ENCODE data around the gene DPM3.
"Not testable (repeated sequence)": the region's sequence is repeated elsewhere in the genome, so short reads cannot be mapped to it uniquely, and the experiment has no call there.

Gene DPM3

DNA sequence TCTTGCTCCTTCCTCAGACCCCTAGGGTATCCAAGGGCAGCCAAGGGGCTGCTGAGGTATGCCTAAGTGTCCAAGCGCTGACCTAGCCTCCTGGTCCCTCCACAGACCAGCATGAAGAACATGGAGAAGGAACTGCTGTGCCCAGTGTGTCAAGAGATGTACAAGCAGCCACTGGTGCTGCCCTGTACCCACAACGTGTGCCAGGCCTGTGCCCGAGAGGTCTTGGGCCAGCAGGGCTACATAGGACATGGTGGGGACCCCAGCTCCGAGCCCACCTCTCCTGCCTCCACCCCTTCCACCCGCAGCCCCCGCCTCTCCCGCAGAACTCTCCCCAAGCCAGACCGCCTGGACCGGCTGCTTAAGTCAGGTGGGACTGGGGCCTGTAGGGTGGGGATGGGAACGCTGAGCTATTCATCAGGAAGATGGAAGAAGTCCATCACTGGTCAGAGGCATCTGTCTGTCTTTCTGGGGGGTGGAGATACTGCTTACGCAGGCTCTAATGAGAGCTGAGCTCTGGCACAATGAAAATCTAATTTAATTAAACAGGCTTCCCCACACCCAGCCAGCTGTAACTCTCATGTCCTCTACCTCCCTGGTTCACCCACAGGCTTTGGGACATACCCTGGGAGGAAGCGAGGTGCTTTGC, 35.1 kb upstream of the DPM3 start:
- no peak for DNase-seq (ENCODE audit: low read depth in 2 of 2)

- peak in 1 of 2 donors; percentile 13 for DNase-seq (ENCODE audit: low read depth in 2 of 2)
Observed at GRCh38 chr1:155174324-155175280, 34.3 kb upstream of the DPM3 start.

DNA sequence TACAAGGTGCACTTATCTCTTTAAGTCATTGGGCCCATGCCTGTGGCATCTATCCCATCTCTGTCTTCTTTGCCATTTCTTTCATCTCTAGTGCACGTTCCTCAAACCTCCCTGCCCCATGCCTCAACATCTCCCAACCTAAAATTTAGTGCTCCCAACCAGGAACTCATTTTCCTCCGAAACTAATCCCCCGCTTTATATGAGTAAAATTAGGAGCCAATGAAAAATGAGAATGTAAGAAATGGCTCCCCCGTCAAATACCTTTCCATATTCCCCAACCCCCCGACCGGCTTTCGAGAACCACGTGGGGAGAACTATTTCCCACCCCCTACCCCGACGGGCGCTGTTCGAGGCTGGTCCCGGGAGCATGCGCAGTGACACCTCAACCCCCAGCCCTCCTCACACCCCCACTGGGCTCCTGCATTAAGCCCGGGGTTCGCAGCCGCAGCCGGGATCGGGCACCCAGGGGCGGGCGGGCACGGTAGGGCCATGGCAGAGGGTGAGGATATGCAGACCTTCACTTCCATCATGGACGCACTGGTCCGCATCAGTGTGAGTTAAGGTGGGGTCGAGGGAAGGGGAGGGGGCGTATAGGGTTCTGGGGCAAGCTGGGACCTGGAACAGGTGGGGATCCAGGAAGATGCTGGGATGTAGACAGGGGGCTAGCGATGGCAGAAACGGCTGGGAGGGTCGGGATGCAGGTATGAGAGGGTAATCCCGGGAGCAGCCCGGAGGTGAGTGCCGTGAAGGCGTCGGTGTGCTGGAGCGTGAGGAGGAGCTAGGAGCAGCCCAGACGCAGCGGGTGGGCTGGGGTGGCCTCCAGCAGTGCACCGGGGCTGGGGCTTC, 33.4 kb upstream of the DPM3 start, which contains the start of gene TRIM46:
Gene TRIM46, plus strand, starts transcription at position 372 of the 846 bp plus-strand sequence. Its CDS starts 118 bp downstream, at position 490.
- DNase-seq (ENCODE audit: low read depth in 2 of 2), result peak in 1 of 2 donors; percentile 51

DNA sequence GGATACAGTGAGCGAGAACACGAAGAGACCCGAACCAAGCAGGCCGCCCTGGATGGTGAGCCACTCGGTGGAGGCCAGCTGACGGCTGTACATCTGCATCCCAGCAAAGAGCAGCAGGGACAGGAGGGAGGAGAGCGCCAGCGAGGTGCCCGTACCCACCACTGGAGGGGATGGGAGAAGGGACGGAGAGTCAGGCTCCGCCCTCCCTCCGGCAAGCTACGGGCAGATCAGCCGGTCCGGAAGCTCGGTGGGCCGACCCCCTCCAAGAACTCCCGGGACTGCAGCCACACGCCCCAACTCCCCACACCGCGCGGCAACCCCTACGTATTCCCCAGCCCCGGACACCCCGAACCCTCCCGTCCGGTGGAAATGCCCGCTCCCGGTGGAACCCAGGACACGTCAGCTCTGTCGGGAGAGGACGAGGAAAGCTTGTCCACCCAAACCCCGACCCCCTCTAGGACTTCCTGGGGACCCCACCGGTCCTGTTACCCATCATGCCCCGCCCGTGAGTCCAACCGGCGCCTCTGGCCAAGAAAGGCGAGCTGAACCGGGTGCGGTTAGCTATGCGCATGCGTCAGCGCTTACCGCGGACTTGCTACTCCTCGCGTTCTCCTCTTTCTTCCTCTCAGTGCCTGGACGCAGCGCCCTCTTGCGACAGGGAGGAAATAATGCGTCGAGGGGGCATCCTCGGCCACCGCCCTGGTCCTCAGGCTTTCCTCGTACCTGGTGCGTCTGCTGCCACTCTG, 32.6 kb upstream of the DPM3 start, which contains the start of gene KRTCAP2:
Gene KRTCAP2, minus strand, starts transcription at position 573 of the 746 bp plus-strand sequence. Its CDS starts 80 bp downstream, at position 493.
- peak; percentile 86 to 91 for DNase-seq (ENCODE audit: low read depth in 2 of 2)

- DNase-seq (ENCODE audit: low read depth in 2 of 2), result no peak
Observed at GRCh38 chr1:155171836-155172731, 31.8 kb upstream of the DPM3 start.

DNA sequence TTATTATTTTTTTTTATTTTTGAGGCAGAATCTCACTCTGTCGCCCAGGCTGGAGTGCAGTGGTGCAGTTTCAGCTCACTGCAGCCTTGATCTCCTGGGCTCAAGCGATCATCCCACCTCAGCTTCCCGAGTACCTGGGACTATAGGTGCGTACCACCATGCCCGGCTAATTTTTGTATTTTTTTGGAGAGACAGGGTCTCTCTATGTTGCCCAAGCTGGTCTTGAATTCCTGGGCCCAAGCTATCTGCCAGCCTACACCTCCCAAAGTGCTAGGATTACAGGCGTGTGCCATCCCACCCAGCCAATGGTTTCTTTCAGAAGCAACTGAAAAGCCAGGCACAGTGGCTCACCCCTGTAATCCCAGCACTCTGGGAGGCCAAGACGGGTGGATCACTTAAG, 30.5 kb upstream of the DPM3 start:
- DNase-seq (ENCODE audit: low read depth in 2 of 2), result no peak

DNA sequence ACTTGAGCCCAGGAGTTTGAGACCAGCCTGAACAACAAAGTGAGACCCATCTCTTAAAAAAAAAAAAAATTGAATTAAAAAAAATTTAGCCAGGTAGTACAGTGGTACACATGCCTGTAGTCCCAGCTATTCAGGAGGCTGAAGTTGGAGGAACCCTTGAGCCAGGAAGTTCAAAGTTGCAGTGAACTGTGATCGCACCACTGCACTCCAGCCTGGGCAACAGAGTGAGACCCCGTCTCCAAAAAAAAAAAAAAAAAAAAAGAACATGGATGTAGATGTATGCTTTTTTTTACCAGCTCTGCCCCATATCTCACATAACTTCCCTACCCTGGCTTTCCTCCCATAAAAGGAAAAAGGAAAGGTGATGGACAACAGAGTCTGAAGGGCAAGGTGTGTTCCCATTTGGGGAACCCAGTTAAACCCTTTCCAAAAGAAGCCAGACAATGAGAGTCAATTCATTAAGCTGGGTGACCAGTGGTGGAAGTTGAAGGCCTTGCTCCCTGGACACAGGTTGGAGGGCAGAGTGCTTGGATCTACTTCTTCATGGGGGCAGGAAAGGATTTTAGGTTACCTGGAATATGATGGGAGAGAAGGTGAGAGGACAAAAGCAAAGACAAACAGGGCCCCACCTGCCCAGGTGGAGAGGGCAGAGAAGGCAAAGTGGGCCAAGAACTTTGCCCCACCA, 29.9 kb upstream of the DPM3 start:
- no peak for DNase-seq (ENCODE audit: low read depth in 2 of 2)

DNA sequence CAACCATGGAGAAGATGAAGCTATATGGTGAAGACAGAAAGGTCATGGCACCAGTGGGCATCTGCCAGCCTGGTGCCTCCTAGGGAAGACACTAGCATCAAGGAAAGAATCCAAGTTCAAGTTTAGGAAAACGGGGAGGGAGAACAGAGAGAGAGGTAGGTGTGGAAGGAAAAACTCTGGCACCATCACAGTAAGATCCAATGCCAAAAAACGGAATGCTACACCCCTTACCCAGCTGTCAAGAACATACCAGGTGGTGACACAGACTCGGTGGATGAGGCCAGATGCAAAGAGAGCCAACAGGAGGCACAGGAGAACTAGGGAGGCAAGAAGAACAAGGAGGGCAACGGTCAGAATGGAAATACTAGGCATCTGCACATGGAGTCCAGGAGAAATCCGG, 29.2 kb upstream of the DPM3 start:
- no peak for DNase-seq (ENCODE audit: low read depth in 2 of 2)

DNA sequence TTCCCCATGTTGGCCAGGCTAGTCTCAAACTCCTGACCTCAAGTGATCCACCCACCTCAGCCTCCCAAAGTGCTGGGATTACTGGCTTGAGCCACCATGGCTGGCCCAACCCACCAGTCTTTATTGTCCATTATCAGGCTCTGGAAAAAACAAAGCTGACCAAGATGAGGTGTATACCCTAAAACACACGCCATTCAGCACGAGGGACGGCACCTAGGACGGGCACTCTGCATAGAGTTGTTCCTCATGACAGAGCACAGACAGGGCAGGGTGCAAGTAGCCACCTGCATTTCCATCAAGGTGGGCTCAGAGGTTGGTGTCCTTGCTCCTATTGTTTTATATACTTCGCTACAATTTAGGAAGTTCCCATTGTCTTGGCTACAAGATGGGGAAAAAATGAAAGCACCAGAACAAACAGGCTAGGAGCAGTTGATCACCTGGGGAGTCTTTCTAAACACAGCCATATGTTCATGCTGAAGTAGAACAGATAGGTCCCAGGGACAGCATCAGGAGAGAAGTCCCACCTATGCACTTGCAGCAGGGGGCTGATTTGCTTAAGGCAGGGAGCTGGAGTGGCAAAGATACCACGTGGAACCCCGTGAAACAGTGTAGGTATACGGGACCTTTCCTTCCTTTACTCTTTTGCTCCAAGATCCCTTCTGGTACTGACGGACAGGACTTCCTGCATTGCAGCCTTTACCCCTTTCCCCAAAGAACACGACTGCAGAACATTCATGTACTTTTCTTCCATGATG, 28.3 kb upstream of the DPM3 start:
- DNase-seq (ENCODE audit: low read depth in 2 of 2), result no peak

DNA sequence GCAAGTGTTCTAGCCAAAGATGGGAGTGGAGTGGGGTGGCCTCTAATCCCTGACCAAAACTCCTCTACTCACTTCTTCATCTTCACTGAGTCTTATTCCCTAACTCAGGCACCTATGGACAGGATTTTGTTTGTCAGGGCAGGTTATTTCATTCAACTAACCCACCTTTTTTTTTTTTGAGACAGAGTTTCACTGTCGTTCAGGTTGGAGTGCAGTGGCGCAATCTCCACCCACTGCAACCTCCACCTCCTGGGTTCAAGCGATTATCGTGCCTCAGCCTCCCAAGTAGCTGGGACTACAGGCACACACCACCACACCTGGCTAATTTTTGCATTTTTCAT, 27.7 kb upstream of the DPM3 start:
- not testable (repeated sequence) for DNase-seq (ENCODE audit: low read depth in 2 of 2)

GRCh38 chr1:155167166-155168104, 27.1 kb upstream of the DPM3 start:
- peak; percentile 69 to 72 for DNase-seq (ENCODE audit: low read depth in 2 of 2)

DNA sequence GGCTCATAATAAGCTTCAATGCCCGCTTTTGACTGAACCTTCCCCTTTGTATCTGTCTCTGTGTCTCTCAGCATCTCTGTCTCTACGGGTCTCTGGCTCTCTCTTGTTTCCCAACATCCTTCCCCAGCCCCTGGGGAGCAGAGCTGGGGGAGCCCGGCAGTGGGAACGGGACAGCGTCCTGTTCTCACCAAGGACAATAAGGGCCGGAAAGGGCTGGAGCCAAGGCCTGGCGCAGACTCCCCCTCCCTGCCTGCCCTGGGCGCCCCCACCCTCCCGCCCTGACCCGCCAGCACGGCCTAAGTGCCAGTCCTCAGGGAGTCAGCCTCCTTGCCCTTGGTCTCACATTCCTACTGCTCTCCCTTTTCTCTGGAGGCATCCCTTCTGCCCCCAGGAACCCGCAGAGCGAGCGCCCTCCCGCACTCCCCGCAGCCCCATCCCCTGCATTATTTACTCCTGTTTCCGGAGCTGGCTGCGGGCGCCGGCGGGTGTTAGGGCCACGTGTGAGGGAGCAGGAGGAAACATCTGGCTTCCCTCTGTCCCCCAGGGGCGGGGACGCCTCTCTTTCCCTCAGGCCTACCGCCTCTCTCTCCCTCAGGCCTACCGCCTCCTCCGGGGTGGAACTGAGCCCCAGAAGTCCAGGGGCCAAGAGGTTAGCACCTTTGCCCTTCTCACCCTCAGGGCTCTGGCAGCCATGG, 26.3 kb upstream of the DPM3 start:
- DNase-seq (ENCODE audit: low read depth in 2 of 2), result no peak

GRCh38 chr1:155166051-155166470, 25.7 kb upstream of the DPM3 start:
- DNase-seq (ENCODE audit: low read depth in 2 of 2), result no peak

GRCh38 chr1:155164625-155165024, 24.3 kb upstream of the DPM3 start:
- not testable (repeated sequence) for DNase-seq (ENCODE audit: low read depth in 2 of 2)

DNA sequence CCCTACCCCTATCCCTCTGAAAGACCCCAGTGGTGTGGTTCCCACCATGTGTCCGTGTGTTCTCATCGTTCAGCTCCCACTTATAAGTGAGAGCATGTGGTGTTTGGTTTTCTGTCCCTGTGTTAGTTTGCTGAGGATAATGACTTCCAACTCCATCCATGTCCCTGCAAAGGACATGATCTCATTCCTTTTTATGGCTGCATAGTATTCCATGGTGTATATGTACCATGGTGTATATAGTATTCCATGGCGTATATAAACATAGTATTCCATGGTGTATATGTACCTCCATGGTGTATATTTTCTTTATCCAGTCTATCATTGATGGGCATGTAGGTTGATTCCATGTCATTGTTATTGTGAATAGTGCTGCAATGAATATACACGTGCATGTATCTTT, 23.5 kb upstream of the DPM3 start:
- not testable (repeated sequence) for DNase-seq (ENCODE audit: low read depth in 2 of 2)

GRCh38 chr1:155162631-155163030, 22.3 kb upstream of the DPM3 start:
- not testable (repeated sequence) for DNase-seq (ENCODE audit: low read depth in 2 of 2)

- no peak for DNase-seq (ENCODE audit: low read depth in 2 of 2)
Observed at GRCh38 chr1:155160128-155160527, 19.8 kb upstream of the DPM3 start.
